GM23248 (cell line): ENCODE results near the gene LMX1B.

Experiments used
- EZH2 ChIP-seq: fragments of 200-600 bp; sonication (generic); IDR thresholded peaks from 2 replicates; pipeline ENCODE4 v1.6.1; 2018; ENCODE audit warnings: antibody characterized with exemption, mild to moderate bottlenecking; ENCODE audit not compliant: insufficient read depth, poor library complexity, severe bottlenecking
- EZH2phosphoT487 ChIP-seq: fragments of 200-600 bp; sonication (generic); IDR thresholded peaks from 2 replicates; pipeline ENCODE4 v1.6.1; 2018; ENCODE audit warnings: antibody characterized with exemption, moderate library complexity, mild to moderate bottlenecking, low read depth; ENCODE audit not compliant: insufficient read depth

DNA sequence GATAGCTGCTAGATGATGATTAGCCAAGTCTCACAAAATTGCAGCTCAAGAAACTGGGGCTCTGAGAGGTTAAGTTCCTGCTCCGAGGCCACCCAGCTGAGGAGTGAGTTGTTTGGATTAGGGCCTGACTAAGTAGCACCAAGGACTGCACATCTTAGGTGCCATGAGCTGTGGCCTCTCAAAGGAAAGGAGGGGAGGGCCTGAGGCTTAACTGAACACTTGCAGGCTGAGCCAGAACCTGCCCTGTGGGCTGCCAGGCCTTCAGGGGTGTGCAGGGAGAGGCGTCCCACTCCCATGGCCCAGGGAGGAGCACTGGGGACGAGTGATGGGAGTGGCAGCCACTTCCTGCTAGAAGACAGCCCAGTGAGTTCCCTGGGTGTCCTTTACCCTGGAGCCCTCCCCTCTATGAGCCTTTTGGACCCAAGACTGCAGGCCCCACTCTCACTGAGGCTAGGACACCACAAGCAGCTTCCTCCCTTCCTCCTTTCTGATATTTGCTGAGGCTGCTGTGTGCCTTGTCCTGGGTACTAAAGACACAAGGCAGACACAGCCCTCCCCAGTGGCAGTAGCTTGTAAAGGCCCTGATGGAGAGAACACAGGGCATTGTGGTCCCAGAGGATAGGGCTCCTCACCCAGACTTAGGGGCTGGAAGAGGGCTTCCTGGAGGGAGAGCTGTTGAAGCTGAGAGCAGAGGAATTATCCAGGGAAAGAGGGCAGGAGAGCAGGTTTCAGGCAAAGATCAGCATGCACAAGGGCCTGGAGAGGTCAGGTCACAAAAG is 22.1 kb downstream of the LMX1B start:
- no peak for TF ChIP-seq EZH2
- no peak for TF ChIP-seq EZH2phosphoT487
